ENCODE results near the gene PRKAR1B.

The PRKAR1B gene

GRCh38 chr7:517774-518629, 209.1 kb downstream of the PRKAR1B start (continued):
- TF ChIP-seq, protein P1, sequence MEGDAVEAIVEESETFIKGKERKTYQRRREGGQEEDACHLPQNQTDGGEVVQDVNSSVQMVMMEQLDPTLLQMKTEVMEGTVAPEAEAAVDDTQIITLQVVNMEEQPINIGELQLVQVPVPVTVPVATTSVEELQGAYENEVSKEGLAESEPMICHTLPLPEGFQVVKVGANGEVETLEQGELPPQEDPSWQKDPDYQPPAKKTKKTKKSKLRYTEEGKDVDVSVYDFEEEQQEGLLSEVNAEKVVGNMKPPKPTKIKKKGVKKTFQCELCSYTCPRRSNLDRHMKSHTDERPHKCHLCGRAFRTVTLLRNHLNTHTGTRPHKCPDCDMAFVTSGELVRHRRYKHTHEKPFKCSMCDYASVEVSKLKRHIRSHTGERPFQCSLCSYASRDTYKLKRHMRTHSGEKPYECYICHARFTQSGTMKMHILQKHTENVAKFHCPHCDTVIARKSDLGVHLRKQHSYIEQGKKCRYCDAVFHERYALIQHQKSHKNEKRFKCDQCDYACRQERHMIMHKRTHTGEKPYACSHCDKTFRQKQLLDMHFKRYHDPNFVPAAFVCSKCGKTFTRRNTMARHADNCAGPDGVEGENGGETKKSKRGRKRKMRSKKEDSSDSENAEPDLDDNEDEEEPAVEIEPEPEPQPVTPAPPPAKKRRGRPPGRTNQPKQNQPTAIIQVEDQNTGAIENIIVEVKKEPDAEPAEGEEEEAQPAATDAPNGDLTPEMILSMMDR (tag by site-specific recombination; IDR thresholded peaks at IDR 0.05): no peak
- TF ChIP-seq PRDM10 (tag by site-specific recombination; IDR thresholded peaks at IDR 0.05) (no peak), ZNF473 (tag by site-specific recombination; IDR thresholded peaks at IDR 0.05) (no peak), MZF1 (tag by site-specific recombination; IDR thresholded peaks at IDR 0.05; ENCODE audit: borderline replicate concordance) (peak; percentile 95), ZNF37A (tag by site-specific recombination; IDR thresholded peaks at IDR 0.05) (no peak), ZNF341 (tag by site-specific recombination; IDR thresholded peaks at IDR 0.05; ENCODE audit: low read depth) (no peak), BCL11A (tag by site-specific recombination; IDR thresholded peaks at IDR 0.05; ENCODE audit: low read depth) (no peak), ZFP69B (tag by site-specific recombination; IDR thresholded peaks at IDR 0.05) (no peak), ZNF175 (tag by site-specific recombination; IDR thresholded peaks at IDR 0.05) (no peak), ZBTB1 (tag by site-specific recombination; IDR thresholded peaks at IDR 0.05) (no peak), GFI1B (tag by site-specific recombination; IDR thresholded peaks at IDR 0.05) (no peak), ZNF600 (tag by site-specific recombination; IDR thresholded peaks at IDR 0.05) (0 out of 2 replicates have a peak, but pooled peaks have one; percentile 26), ZNF629 (tag by site-specific recombination; IDR thresholded peaks at IDR 0.05) (no peak; the same call in 1 of the 2 replicates), ZNF701 (tag by site-specific recombination; IDR thresholded peaks at IDR 0.05) (no peak), SCRT2 (tag by site-specific recombination; IDR thresholded peaks at IDR 0.05) (peak; percentile 74), ZNF610 (tag by site-specific recombination; IDR thresholded peaks at IDR 0.05; ENCODE audit: borderline replicate concordance) (0 out of 2 replicates have a peak, but pooled peaks have one; percentile 20), ZNF391 (tag by site-specific recombination; IDR thresholded peaks at IDR 0.05; ENCODE audit: borderline replicate concordance, low read depth) (no peak), ZNF777 (tag by site-specific recombination; IDR thresholded peaks at IDR 0.05; ENCODE audit: borderline replicate concordance) (no peak), ZIC2 (tag by site-specific recombination; IDR thresholded peaks at IDR 0.05) (0 out of 2 replicates have a peak, but pooled peaks have one; percentile 9), YY1 (tag by site-specific recombination; IDR thresholded peaks at IDR 0.05) (no peak), ZXDB (tag by site-specific recombination; IDR thresholded peaks at IDR 0.05) (peak; percentile 52), ZNF324 (tag by site-specific recombination; IDR thresholded peaks at IDR 0.05) (no peak), ZNF155 (tag by site-specific recombination; IDR thresholded peaks at IDR 0.05) (no peak), ZNF138 (tag by site-specific recombination; IDR thresholded peaks at IDR 0.05; ENCODE audit: borderline replicate concordance) (no peak), ZNF621 (tag by site-specific recombination; IDR thresholded peaks at IDR 0.05) (no peak), ZNF544 (tag by site-specific recombination; IDR thresholded peaks at IDR 0.05) (no peak)
- TF ChIP-seq, protein P2, sequence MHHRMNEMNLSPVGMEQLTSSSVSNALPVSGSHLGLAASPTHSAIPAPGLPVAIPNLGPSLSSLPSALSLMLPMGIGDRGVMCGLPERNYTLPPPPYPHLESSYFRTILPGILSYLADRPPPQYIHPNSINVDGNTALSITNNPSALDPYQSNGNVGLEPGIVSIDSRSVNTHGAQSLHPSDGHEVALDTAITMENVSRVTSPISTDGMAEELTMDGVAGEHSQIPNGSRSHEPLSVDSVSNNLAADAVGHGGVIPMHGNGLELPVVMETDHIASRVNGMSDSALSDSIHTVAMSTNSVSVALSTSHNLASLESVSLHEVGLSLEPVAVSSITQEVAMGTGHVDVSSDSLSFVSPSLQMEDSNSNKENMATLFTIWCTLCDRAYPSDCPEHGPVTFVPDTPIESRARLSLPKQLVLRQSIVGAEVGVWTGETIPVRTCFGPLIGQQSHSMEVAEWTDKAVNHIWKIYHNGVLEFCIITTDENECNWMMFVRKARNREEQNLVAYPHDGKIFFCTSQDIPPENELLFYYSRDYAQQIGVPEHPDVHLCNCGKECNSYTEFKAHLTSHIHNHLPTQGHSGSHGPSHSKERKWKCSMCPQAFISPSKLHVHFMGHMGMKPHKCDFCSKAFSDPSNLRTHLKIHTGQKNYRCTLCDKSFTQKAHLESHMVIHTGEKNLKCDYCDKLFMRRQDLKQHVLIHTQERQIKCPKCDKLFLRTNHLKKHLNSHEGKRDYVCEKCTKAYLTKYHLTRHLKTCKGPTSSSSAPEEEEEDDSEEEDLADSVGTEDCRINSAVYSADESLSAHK (tag by site-specific recombination; IDR thresholded peaks at IDR 0.05): no peak
- TF ChIP-seq, protein P3, sequence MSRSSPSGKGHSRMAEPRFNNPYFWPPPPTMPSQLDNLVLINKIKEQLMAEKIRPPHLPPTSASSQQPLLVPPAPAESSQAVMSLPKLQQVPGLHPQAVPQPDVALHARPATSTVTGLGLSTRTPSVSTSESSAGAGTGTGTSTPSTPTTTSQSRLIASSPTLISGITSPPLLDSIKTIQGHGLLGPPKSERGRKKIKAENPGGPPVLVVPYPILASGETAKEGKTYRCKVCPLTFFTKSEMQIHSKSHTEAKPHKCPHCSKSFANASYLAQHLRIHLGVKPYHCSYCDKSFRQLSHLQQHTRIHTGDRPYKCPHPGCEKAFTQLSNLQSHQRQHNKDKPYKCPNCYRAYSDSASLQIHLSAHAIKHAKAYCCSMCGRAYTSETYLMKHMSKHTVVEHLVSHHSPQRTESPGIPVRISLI (tag by site-specific recombination; IDR thresholded peaks at IDR 0.05): no peak
- TF ChIP-seq, protein P4, sequence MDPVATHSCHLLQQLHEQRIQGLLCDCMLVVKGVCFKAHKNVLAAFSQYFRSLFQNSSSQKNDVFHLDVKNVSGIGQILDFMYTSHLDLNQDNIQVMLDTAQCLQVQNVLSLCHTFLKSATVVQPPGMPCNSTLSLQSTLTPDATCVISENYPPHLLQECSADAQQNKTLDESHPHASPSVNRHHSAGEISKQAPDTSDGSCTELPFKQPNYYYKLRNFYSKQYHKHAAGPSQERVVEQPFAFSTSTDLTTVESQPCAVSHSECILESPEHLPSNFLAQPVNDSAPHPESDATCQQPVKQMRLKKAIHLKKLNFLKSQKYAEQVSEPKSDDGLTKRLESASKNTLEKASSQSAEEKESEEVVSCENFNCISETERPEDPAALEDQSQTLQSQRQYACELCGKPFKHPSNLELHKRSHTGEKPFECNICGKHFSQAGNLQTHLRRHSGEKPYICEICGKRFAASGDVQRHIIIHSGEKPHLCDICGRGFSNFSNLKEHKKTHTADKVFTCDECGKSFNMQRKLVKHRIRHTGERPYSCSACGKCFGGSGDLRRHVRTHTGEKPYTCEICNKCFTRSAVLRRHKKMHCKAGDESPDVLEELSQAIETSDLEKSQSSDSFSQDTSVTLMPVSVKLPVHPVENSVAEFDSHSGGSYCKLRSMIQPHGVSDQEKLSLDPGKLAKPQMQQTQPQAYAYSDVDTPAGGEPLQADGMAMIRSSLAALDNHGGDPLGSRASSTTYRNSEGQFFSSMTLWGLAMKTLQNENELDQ (tag by site-specific recombination; IDR thresholded peaks at IDR 0.05; ENCODE audit: low read depth): no peak
